ENCODE data around the gene APLN.

APLN gene

GRCh38 chrX:129659861-129660260 lies 5.1 kb upstream of the APLN start:
- H3K9me3 ChIP-seq (ENCODE audit: control insufficient read depth, insufficient read depth, low read length): no peaks in the 10 kb centered on the region
- H3K79me2 ChIP-seq (ENCODE audit: control insufficient read depth, low read length): no peaks in the 10 kb centered on the region
- H3F3A ChIP-seq (ENCODE audit: control insufficient read depth, insufficient read depth): no peaks in the 10 kb centered on the region
- H3K27me3 ChIP-seq (ENCODE audit: control insufficient read depth, low read length): peaks cover 14% of the 10 kb centered on the region
- H3K4me3 ChIP-seq (ENCODE audit: low read length): no peak overlapping the region
- H3K36me3 ChIP-seq (ENCODE audit: control insufficient read depth, low read length): no peaks in the 10 kb centered on the region
- peaks cover 6% of the 10 kb centered on the region; the same call in 1 of the 2 replicates for H3K4me1 ChIP-seq (ENCODE audit: control insufficient read depth, low read length)
- no peaks in the 10 kb centered on the region for H3K9me2 ChIP-seq (replicated peaks; ENCODE audit: control insufficient read depth, low read length)
- TF ChIP-seq EZH2phosphoT487 (IDR thresholded peaks at IDR 0.05; ENCODE audit: borderline replicate concordance, low read length) (no peak), CTCF (IDR thresholded peaks at IDR 0.05; ENCODE audit: low read depth, low read length, poor library complexity, severe bottlenecking) (no peak)
- no peaks in the 10 kb centered on the region for H4K20me1 ChIP-seq (ENCODE audit: control insufficient read depth, insufficient read depth, low read depth, low read length)
- no peak overlapping the region for H3K27ac ChIP-seq (ENCODE audit: low read depth, low read length)
- H3K4me2 ChIP-seq (ENCODE audit: low read length): no peak overlapping the region

GRCh38 chrX:129659141-129659540 lies 4.4 kb upstream of the APLN start:
- H3K27ac ChIP-seq (ENCODE audit: low read depth, low read length): no peak overlapping the region

GRCh38 chrX:129658429-129658828 lies 3.7 kb upstream of the APLN start:
- H3K9me2 ChIP-seq (replicated peaks; ENCODE audit: control insufficient read depth, low read length): no peaks in the 10 kb centered on the region
- peaks cover 6% of the 10 kb centered on the region; the same call in 1 of the 2 replicates for H3K4me1 ChIP-seq (ENCODE audit: control insufficient read depth, low read length)
- no peak overlapping the region for H3K4me3 ChIP-seq (ENCODE audit: low read length)
- H3K79me2 ChIP-seq (ENCODE audit: control insufficient read depth, low read length): no peaks in the 10 kb centered on the region
- no peaks in the 10 kb centered on the region for H4K20me1 ChIP-seq (ENCODE audit: control insufficient read depth, insufficient read depth, low read depth, low read length)
- no peak overlapping the region for H3K4me2 ChIP-seq (ENCODE audit: low read length)
- H3K27me3 ChIP-seq (ENCODE audit: control insufficient read depth, low read length): peaks cover 27% of the 10 kb centered on the region
- no peaks in the 10 kb centered on the region for H3F3A ChIP-seq (ENCODE audit: control insufficient read depth, insufficient read depth)
- H3K36me3 ChIP-seq (ENCODE audit: control insufficient read depth, low read length): no peaks in the 10 kb centered on the region
- H3K27ac ChIP-seq (ENCODE audit: low read depth, low read length): no peak overlapping the region
- H3K9me3 ChIP-seq (ENCODE audit: control insufficient read depth, insufficient read depth, low read length): no peaks in the 10 kb centered on the region
- no peak for TF ChIP-seq CTCF (IDR thresholded peaks at IDR 0.05; ENCODE audit: low read depth, low read length, poor library complexity, severe bottlenecking)
- no peak for TF ChIP-seq EZH2phosphoT487 (IDR thresholded peaks at IDR 0.05; ENCODE audit: borderline replicate concordance, low read length)

More at GRCh38 chrX:129659141-129659540, 4.4 kb upstream of the APLN start:
- Histone ChIP-seq H3F3A (ENCODE audit: control insufficient read depth, insufficient read depth) (no peaks in the 10 kb centered on the region), H3K4me1 (ENCODE audit: control insufficient read depth, low read length) (peaks cover 6% of the 10 kb centered on the region; the same call in 1 of the 2 replicates), H4K20me1 (ENCODE audit: control insufficient read depth, insufficient read depth, low read depth, low read length) (no peaks in the 10 kb centered on the region), H3K4me2 (ENCODE audit: low read length) (no peak overlapping the region), H3K36me3 (ENCODE audit: control insufficient read depth, low read length) (no peaks in the 10 kb centered on the region), H3K79me2 (ENCODE audit: control insufficient read depth, low read length) (no peaks in the 10 kb centered on the region), H3K9me3 (ENCODE audit: control insufficient read depth, insufficient read depth, low read length) (no peaks in the 10 kb centered on the region), H3K4me3 (ENCODE audit: low read length) (no peak overlapping the region), H3K9me2 (replicated peaks; ENCODE audit: control insufficient read depth, low read length) (no peaks in the 10 kb centered on the region), H3K27me3 (ENCODE audit: control insufficient read depth, low read length) (peaks cover 20% of the 10 kb centered on the region)
- TF ChIP-seq EZH2phosphoT487 (IDR thresholded peaks at IDR 0.05; ENCODE audit: borderline replicate concordance, low read length) (no peak), CTCF (IDR thresholded peaks at IDR 0.05; ENCODE audit: low read depth, low read length, poor library complexity, severe bottlenecking) (no peak)
